GM23338 (cell line): Measurements from ENCODE around the gene PRSS3. TPM values are rescaled to one million over a fixed set of nuclear protein-coding genes. Genes with fewer than 3 reads are reported as not detected.

Experiments used
- ATAC-seq: fragments of 200-7000 bp; cut with Tn5 transposase; 3 replicates; pipeline ENCODE4 v1.9.1; 2020
- DNase-seq: peaks from one replicate; pipeline ENCODE4 v3.0.0-alpha.2; 2015; ENCODE audit warnings: low spot score
- H2AFZ ChIP-seq: fragments of 200-600 bp; sonication (generic); 2 replicates; pipeline ENCODE4 v1.8.0; 2016; ENCODE audit warnings: antibody characterized with exemption, mild to moderate bottlenecking, moderate library complexity
- H3F3A ChIP-seq: fragments of 200-600 bp; sonication (generic); replicated peaks from 2 replicates; pipeline ENCODE4 v1.8.0; 2017; ENCODE audit warnings: antibody characterized with exemption, mixed run types, low read depth
- H3K27ac ChIP-seq: fragments of 200-600 bp; sonication (generic); 2 replicates; pipeline ENCODE4 v1.6.1; 2016; ENCODE audit warnings: low read depth
- H3K27me3 ChIP-seq: fragments of 200-600 bp; sonication (generic); 2 replicates; pipeline ENCODE4 v1.8.0; 2016; ENCODE audit warnings: mild to moderate bottlenecking, mixed run types, moderate library complexity; ENCODE audit not compliant: insufficient read depth
- H3K36me3 ChIP-seq: fragments of 200-600 bp; sonication (generic); 2 replicates; pipeline ENCODE4 v1.8.0; 2016; ENCODE audit warnings: mild to moderate bottlenecking; ENCODE audit not compliant: insufficient read depth
- H3K4me1 ChIP-seq: fragments of 200-600 bp; sonication (generic); 2 replicates; pipeline ENCODE4 v1.8.0; 2016; ENCODE audit warnings: mild to moderate bottlenecking, moderate library complexity; ENCODE audit not compliant: insufficient read depth
- H3K4me2 ChIP-seq: fragments of 200-600 bp; sonication (generic); 2 replicates; pipeline ENCODE4 v1.7.1; 2017; ENCODE audit warnings: mixed run types
- H3K4me3 ChIP-seq: fragments of 200-600 bp; sonication (generic); 2 replicates; pipeline ENCODE4 v1.6.1; 2016; ENCODE audit warnings: mixed run types
- H3K79me2 ChIP-seq: fragments of 200-600 bp; sonication (generic); replicated peaks from 2 replicates; pipeline ENCODE4 v1.8.0; 2017; ENCODE audit warnings: mild to moderate bottlenecking; ENCODE audit not compliant: insufficient read depth
- H3K9me2 ChIP-seq: fragments of 200-600 bp; sonication (generic); 2 replicates; pipeline ENCODE4 v1.8.0; 2017; ENCODE audit not compliant: insufficient read depth
- H4K20me1 ChIP-seq: fragments of 200-600 bp; sonication (generic); replicated peaks from 2 replicates; pipeline ENCODE4 v1.8.0; 2017; ENCODE audit warnings: mild to moderate bottlenecking; ENCODE audit not compliant: insufficient read depth
- H3K27ac Mint-ChIP-seq: 2 replicates; pipeline ENCODE4 v1.8.0; 2020; ENCODE audit warnings: inconsistent platforms, mild to moderate bottlenecking, moderate library complexity, mixed read lengths
- H3K27me3 Mint-ChIP-seq: 3 replicates; pipeline ENCODE4 v1.8.0; 2022; ENCODE audit warnings: low read depth, mild to moderate bottlenecking, moderate library complexity, mixed read lengths, inconsistent platforms; ENCODE audit not compliant: insufficient read depth, poor library complexity
- H3K36me3 Mint-ChIP-seq: 3 replicates; pipeline ENCODE4 v1.8.0; 2021; ENCODE audit warnings: low read depth, mild to moderate bottlenecking, inconsistent platforms, moderate library complexity, mixed read lengths
- H3K4me1 Mint-ChIP-seq: 3 replicates; pipeline ENCODE4 v1.8.0; 2020; ENCODE audit warnings: mild to moderate bottlenecking, inconsistent platforms, mixed read lengths
- H3K4me3 Mint-ChIP-seq: 3 replicates; pipeline ENCODE4 v1.8.0; 2021; ENCODE audit warnings: moderate library complexity, mild to moderate bottlenecking, inconsistent platforms, mixed read lengths
- H3K9me3 Mint-ChIP-seq: 3 replicates; pipeline ENCODE4 v1.8.0; 2020; ENCODE audit warnings: moderate library complexity, mild to moderate bottlenecking, inconsistent platforms, mixed read lengths
- EZH2 ChIP-seq: fragments of 200-600 bp; sonication (generic); IDR thresholded peaks from one replicate; pipeline ENCODE4 v1.8.0; 2017; ENCODE audit warnings: antibody characterized with exemption, mild to moderate bottlenecking, low read depth; ENCODE audit not compliant: unreplicated experiment
- EZH2phosphoT487 ChIP-seq: fragments of 200-600 bp; sonication (generic); IDR thresholded peaks from one replicate; pipeline ENCODE4 v1.8.1; 2018; ENCODE audit warnings: antibody characterized with exemption; ENCODE audit not compliant: unreplicated experiment
- STAT1 ChIP-seq: IDR thresholded peaks from one replicate; pipeline ENCODE4 v1.6.1; 2016; ENCODE audit warnings: antibody characterized with exemption; ENCODE audit not compliant: unreplicated experiment
- ZNF114 ChIP-seq: fragments of 250-450 bp; sonication (Bioruptor Pico); IDR thresholded peaks from 2 replicates; pipeline ENCODE4 v1.5.0; 2020; ENCODE audit warnings: mild to moderate bottlenecking, moderate library complexity
- ZNF331 ChIP-seq: fragments of 250-450 bp; sonication (Bioruptor Pico); IDR thresholded peaks from 2 replicates; pipeline ENCODE4 v1.5.0; 2020; ENCODE audit warnings: low read depth, mild to moderate bottlenecking, moderate library complexity
- polyA plus RNA-seq: library from polyadenylated mRNA; unstranded; fragments of >200 nt; fragmentation: Nextera tagmentation; extraction: Ambion mirVana; gene quantifications from 2 replicates; pipeline ENCODE4 v1.2.1, GENCODE V29; 2016
- total RNA-seq: library from RNA; depleted of rRNA; stranded (reverse); fragments of >200 nt; shearing (Covaris generic); gene quantifications from 2 replicates; pipeline ENCODE4 v1.2.3, GENCODE V29; 2014
- TF ChIP-seq, protein P1 (sequence below), 2 experiments: fragments of 200-600 bp in 1 of 2; sonication (generic) in 1 of 2; conservative IDR thresholded peaks; 2 replicates each; pipeline versions ENCODE4 v1.5.1 to v1.6.1; 2016 to 2017; ENCODE audit warnings: antibody characterized with exemption in 2 of 2, low read depth in 2 of 2, mild to moderate bottlenecking in 2 of 2, moderate library complexity in 1 of 2
- TF ChIP-seq, protein P2 (sequence below): IDR thresholded peaks from one replicate; pipeline ENCODE4 v1.6.1; 2018; ENCODE audit warnings: antibody characterized with exemption; ENCODE audit not compliant: unreplicated experiment
- TF ChIP-seq, protein P3 (sequence below): IDR thresholded peaks from 2 replicates; pipeline ENCODE4 v1.6.1; 2016; ENCODE audit warnings: antibody characterized with exemption

Gene PRSS3
- total and polyA plus RNA-seq, 2 experiments from 2014 or later: 4.2 to 4.5 TPM

DNA sequence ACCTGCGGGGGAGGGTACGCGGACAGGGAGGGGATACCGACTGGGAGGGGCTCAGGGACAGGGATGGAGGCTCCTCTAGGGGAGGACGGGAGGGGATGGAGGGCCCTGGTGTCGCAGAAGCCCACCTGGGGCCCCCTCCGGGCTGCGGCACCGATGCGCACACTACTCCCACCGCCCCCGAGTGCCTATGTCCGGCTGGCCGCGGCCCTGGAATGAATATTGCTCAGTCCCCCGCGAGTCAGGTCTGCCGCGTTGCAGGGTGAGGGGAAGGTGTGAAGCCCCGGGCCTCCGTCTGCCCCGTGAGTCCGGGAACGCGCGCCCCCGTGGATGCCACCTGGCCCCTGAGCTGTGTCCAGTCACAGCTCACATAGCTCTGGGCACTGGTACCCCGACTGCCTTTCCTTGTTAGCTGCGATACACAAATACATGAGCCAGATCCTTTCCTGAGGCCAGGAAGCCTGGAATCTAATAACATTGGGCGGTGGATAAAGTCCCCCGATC, 44.5 kb upstream of the PRSS3 start:
- no peaks in the 10 kb centered on the region for H3K4me1 ChIP-seq
- H3K4me2 ChIP-seq: peak overlapping the region; percentile 92
- H3K4me3 Mint-ChIP-seq: peak overlapping the region; percentile 75
- no peaks in the 10 kb centered on the region for H3F3A ChIP-seq
- H3K79me2 ChIP-seq: no peaks in the 10 kb centered on the region
- no peaks in the 10 kb centered on the region; the same call in 2 of the 3 replicates for H3K9me3 Mint-ChIP-seq
- peak overlapping the region; percentile 70 for H3K4me3 ChIP-seq
- H3K36me3 Mint-ChIP-seq: no peaks in the 10 kb centered on the region
- DNase-seq: peak; percentile 22
- TF ChIP-seq ZNF331 (CRISPR knock-in tag) (no peak), EZH2 (peak; percentile 24), EZH2phosphoT487 (no peak)
- TF ChIP-seq, protein P1, sequence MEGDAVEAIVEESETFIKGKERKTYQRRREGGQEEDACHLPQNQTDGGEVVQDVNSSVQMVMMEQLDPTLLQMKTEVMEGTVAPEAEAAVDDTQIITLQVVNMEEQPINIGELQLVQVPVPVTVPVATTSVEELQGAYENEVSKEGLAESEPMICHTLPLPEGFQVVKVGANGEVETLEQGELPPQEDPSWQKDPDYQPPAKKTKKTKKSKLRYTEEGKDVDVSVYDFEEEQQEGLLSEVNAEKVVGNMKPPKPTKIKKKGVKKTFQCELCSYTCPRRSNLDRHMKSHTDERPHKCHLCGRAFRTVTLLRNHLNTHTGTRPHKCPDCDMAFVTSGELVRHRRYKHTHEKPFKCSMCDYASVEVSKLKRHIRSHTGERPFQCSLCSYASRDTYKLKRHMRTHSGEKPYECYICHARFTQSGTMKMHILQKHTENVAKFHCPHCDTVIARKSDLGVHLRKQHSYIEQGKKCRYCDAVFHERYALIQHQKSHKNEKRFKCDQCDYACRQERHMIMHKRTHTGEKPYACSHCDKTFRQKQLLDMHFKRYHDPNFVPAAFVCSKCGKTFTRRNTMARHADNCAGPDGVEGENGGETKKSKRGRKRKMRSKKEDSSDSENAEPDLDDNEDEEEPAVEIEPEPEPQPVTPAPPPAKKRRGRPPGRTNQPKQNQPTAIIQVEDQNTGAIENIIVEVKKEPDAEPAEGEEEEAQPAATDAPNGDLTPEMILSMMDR (conservative IDR thresholded peaks at IDR 0.05; ENCODE audit: low read depth in 2 of 2): no peak
- TF ChIP-seq, protein P2, sequence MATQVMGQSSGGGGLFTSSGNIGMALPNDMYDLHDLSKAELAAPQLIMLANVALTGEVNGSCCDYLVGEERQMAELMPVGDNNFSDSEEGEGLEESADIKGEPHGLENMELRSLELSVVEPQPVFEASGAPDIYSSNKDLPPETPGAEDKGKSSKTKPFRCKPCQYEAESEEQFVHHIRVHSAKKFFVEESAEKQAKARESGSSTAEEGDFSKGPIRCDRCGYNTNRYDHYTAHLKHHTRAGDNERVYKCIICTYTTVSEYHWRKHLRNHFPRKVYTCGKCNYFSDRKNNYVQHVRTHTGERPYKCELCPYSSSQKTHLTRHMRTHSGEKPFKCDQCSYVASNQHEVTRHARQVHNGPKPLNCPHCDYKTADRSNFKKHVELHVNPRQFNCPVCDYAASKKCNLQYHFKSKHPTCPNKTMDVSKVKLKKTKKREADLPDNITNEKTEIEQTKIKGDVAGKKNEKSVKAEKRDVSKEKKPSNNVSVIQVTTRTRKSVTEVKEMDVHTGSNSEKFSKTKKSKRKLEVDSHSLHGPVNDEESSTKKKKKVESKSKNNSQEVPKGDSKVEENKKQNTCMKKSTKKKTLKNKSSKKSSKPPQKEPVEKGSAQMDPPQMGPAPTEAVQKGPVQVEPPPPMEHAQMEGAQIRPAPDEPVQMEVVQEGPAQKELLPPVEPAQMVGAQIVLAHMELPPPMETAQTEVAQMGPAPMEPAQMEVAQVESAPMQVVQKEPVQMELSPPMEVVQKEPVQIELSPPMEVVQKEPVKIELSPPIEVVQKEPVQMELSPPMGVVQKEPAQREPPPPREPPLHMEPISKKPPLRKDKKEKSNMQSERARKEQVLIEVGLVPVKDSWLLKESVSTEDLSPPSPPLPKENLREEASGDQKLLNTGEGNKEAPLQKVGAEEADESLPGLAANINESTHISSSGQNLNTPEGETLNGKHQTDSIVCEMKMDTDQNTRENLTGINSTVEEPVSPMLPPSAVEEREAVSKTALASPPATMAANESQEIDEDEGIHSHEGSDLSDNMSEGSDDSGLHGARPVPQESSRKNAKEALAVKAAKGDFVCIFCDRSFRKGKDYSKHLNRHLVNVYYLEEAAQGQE: no peak
- H3K27ac ChIP-seq: no peak overlapping the region
- H3K27me3 ChIP-seq: peaks cover 42% of the 10 kb centered on the region
- H3K9me2 ChIP-seq: no peaks in the 10 kb centered on the region
- no peaks in the 10 kb centered on the region for H3K36me3 ChIP-seq
- H3K4me1 Mint-ChIP-seq: peaks cover 9% of the 10 kb centered on the region
- no peak overlapping the region for H3K27ac Mint-ChIP-seq
- peak; percentile 63 for ATAC-seq
- peaks cover 28% of the 10 kb centered on the region for H3K27me3 Mint-ChIP-seq
- peak overlapping the region; percentile 87; the same call in 1 of the 2 replicates for H2AFZ ChIP-seq
- H4K20me1 ChIP-seq: no peaks in the 10 kb centered on the region

DNA sequence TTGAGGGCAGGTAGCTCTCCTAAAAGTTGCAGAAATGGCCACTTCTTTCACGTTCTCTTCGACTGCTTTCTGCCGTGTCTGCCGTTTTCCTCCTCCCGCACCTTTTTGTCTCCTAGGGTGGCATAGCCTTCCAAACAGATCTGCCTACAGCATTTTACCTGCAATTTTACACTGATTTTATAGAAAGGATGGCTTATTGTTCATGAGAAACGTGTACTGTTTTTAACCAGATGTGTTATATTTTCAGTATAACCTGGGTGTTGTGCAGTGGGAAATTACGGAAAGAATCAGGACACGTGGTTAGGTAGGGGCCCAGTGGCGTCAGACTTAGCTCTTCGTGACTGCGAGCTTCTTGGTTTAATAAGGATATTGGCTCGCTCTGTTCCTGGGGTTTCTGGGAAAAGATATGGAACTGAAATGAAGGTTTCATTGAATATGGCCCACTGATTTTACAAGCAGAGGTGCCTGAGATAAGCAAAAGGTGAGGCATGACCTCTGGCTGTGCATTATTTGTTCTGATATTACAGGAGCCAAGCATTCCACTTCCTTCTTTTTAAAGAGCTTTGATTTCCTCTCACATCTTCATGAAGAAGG, 43.7 kb upstream of the PRSS3 start:
- Histone ChIP-seq H3K9me2 (no peaks in the 10 kb centered on the region), H3K4me3 (peak overlapping the region; percentile 70)
- TF ChIP-seq STAT1 (no peak), ZNF114 (CRISPR knock-in tag) (no peak), ZNF331 (CRISPR knock-in tag) (no peak), EZH2 (no peak)
- TF ChIP-seq, protein P3, sequence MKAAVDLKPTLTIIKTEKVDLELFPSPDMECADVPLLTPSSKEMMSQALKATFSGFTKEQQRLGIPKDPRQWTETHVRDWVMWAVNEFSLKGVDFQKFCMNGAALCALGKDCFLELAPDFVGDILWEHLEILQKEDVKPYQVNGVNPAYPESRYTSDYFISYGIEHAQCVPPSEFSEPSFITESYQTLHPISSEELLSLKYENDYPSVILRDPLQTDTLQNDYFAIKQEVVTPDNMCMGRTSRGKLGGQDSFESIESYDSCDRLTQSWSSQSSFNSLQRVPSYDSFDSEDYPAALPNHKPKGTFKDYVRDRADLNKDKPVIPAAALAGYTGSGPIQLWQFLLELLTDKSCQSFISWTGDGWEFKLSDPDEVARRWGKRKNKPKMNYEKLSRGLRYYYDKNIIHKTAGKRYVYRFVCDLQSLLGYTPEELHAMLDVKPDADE: no peak

More for the DNA sequence above, 43.7 kb upstream of the PRSS3 start:
- Histone ChIP-seq H3F3A (no peaks in the 10 kb centered on the region), H3K27me3 (peaks cover 42% of the 10 kb centered on the region), H3K27ac (no peak overlapping the region), H3K79me2 (no peaks in the 10 kb centered on the region), H2AFZ (no peak overlapping the region; the same call in 1 of the 2 replicates), H4K20me1 (no peaks in the 10 kb centered on the region), H3K36me3 (no peaks in the 10 kb centered on the region), H3K4me1 (no peaks in the 10 kb centered on the region), H3K4me2 (peak overlapping the region; percentile 92; the same call in 1 of the 2 replicates)
- H3K27me3 Mint-ChIP-seq: peaks cover 28% of the 10 kb centered on the region
- peak overlapping the region; percentile 28; the same call in 2 of the 3 replicates for H3K4me3 Mint-ChIP-seq
- ATAC-seq: no peak
- H3K36me3 Mint-ChIP-seq: no peaks in the 10 kb centered on the region
- DNase-seq: no peak
- H3K27ac Mint-ChIP-seq: no peak overlapping the region
- H3K9me3 Mint-ChIP-seq: no peaks in the 10 kb centered on the region; the same call in 2 of the 3 replicates
- peaks cover 9% of the 10 kb centered on the region for H3K4me1 Mint-ChIP-seq
